ENCODE results near the gene APBA1. TPM values are rescaled to one million over a fixed set of nuclear protein-coding genes. Genes with fewer than 3 reads are reported as not detected.

The APBA1 gene
- total and polyA plus RNA-seq, 11 donors, result 0.61 to 6.2 (median 2.2) TPM

GRCh38 chr9:69496846-69497450 lies 175.2 kb downstream of the APBA1 start:
- no peak for ATAC-seq
- Histone ChIP-seq H3K27ac (no peak overlapping the region), H3K36me3 (no peaks in the 10 kb centered on the region), H3K27me3 (no peaks in the 10 kb centered on the region), H3K4me1 (no peaks in the 10 kb centered on the region), H3K9me3 (no peaks in the 10 kb centered on the region), H3K4me3 (no peak overlapping the region)
- intact Hi-C loops (cut with DNase I), result no loop called here
- TF ChIP-seq, protein P1, sequence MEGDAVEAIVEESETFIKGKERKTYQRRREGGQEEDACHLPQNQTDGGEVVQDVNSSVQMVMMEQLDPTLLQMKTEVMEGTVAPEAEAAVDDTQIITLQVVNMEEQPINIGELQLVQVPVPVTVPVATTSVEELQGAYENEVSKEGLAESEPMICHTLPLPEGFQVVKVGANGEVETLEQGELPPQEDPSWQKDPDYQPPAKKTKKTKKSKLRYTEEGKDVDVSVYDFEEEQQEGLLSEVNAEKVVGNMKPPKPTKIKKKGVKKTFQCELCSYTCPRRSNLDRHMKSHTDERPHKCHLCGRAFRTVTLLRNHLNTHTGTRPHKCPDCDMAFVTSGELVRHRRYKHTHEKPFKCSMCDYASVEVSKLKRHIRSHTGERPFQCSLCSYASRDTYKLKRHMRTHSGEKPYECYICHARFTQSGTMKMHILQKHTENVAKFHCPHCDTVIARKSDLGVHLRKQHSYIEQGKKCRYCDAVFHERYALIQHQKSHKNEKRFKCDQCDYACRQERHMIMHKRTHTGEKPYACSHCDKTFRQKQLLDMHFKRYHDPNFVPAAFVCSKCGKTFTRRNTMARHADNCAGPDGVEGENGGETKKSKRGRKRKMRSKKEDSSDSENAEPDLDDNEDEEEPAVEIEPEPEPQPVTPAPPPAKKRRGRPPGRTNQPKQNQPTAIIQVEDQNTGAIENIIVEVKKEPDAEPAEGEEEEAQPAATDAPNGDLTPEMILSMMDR (IDR thresholded peaks at IDR 0.05), result no peak
- no peak for TF ChIP-seq POLR2A (IDR thresholded peaks at IDR 0.05)
- DNase-seq, result no peak
- 92 to 97% (median 95%) methylated on average over 4 of the region's 4 CpGs for WGBS, 4 donors

DNA sequence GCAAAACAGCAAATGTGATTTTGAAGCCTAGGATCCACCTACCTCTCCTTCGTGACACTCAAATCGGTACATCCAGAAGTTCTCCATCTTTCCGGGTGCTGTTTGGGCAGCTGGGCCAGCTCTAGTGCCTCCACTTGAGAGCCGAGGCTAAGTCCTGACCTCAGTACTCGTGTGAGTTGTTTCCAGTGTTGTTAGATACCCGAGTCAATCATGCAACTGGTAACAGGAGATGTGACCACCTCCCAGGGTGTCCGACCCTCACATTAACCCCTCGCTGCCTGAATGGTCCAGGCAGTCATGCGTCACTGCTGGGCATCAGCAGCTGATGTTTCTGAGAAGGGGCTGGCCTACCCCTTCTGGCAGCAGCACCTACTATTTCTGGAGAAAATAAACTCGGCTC lies 176.9 kb downstream of the APBA1 start:
- H3K27me3 ChIP-seq, result no peaks in the 10 kb centered on the region
- H3K36me3 ChIP-seq, result no peaks in the 10 kb centered on the region
- TF ChIP-seq, protein P1 (IDR thresholded peaks at IDR 0.05), result no peak
- TF ChIP-seq POLR2A (IDR thresholded peaks at IDR 0.05), result no peak
- H3K4me1 ChIP-seq, result no peaks in the 10 kb centered on the region
- DNase-seq (no peak), ATAC-seq (no peak)
- intact Hi-C loops (cut with DNase I), result no loop called here
- WGBS, 4 donors, result 65 to 70% (median 69%) methylated on average over 8 to 10 of the region's 10 CpGs
- no peak overlapping the region for H3K4me3 ChIP-seq
- H3K9me3 ChIP-seq, result no peaks in the 10 kb centered on the region
- no peak overlapping the region for H3K27ac ChIP-seq

- intact Hi-C loops (cut with DNase I), result no loop called here
- ATAC-seq, result no peak
- TF ChIP-seq, protein P1 (IDR thresholded peaks at IDR 0.05), result no peak
- TF ChIP-seq POLR2A (IDR thresholded peaks at IDR 0.05), result no peak
These were observed 177.4 kb downstream of the APBA1 start for GRCh38 chr9:69494763-69495162.

DNA sequence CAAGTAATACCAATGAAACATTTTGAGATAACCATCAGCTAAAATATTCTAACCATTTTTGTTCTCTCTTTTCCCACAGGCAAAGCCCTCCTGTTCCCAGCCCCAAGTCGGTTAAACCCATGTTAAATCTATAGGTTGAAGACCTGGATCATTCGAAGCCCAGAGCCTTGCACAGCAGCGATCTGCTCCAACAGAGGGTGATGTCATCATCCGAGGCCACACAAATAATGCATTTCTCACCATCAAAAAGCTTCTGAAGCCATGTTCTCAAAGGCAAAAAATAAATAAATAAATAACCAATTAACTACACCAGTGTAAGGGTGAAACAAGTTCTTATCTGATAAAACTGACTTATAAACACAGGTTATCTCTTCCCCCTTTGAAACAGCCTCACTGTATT lies 178.0 kb downstream of the APBA1 start:
- Histone ChIP-seq H3K4me1 (no peaks in the 10 kb centered on the region), H3K27me3 (no peaks in the 10 kb centered on the region), H3K9me3 (no peaks in the 10 kb centered on the region), H3K36me3 (no peaks in the 10 kb centered on the region), H3K27ac (no peak overlapping the region), H3K4me3 (no peak overlapping the region)
- 87 to 91% (median 89%) methylated on average over 4 of the region's 4 CpGs for whole genome bisulfite sequencing, 4 donors
- TF ChIP-seq, protein P1 (IDR thresholded peaks at IDR 0.05), result no peak
- TF ChIP-seq POLR2A (IDR thresholded peaks at IDR 0.05), result no peak
- intact Hi-C loops (cut with DNase I), result no loop called here
- DNase-seq (no peak), ATAC-seq (no peak)

More at GRCh38 chr9:69494763-69495162, 177.4 kb downstream of the APBA1 start:
- H3K27me3 ChIP-seq, result no peaks in the 10 kb centered on the region
- no peaks in the 10 kb centered on the region for H3K4me1 ChIP-seq
- H3K9me3 ChIP-seq, result no peaks in the 10 kb centered on the region
- H3K4me3 ChIP-seq, result no peak overlapping the region
- 62 to 93% (median 79%) methylated on average over 2 of the region's 2 CpGs for WGBS, 4 donors
- H3K36me3 ChIP-seq, result no peaks in the 10 kb centered on the region
- H3K27ac ChIP-seq, result no peak overlapping the region
- DNase-seq, result no peak

Data from heart left ventricle (tissue), 16 donors.